ENCODE measurements around the gene EPHB3.
"Not testable (repeated sequence)": the region's sequence is repeated elsewhere in the genome, so short reads cannot be mapped to it uniquely, and the experiment has no call there.

Gene EPHB3

GRCh38 chr3:184601576-184602371 lies 40.2 kb downstream of the EPHB3 start:
- DNase-seq = no peak

GRCh38 chr3:184602372-184603150 lies 41.0 kb downstream of the EPHB3 start:
- no peak for DNase-seq

- no peak for DNase-seq
Measured at GRCh38 chr3:184603151-184604030, 41.8 kb downstream of the EPHB3 start.

- no peak for DNase-seq
Measured at GRCh38 chr3:184604039-184604601, 42.5 kb downstream of the EPHB3 start.

- no peak for DNase-seq
Measured at GRCh38 chr3:184604615-184605290, 43.2 kb downstream of the EPHB3 start.

GRCh38 chr3:184608209-184608608 lies 46.6 kb downstream of the EPHB3 start:
- DNase-seq = no peak

GRCh38 chr3:184609476-184610244 lies 48.1 kb downstream of the EPHB3 start:
- DNase-seq = no peak

GRCh38 chr3:184610245-184610871 lies 48.8 kb downstream of the EPHB3 start:
- DNase-seq = no peak

- DNase-seq = no peak
Measured at GRCh38 chr3:184611607-184612281, 50.2 kb downstream of the EPHB3 start.

GRCh38 chr3:184615396-184615795 lies 53.8 kb downstream of the EPHB3 start:
- no peak for DNase-seq

- no peak for DNase-seq
Measured at GRCh38 chr3:184616436-184616835, 54.9 kb downstream of the EPHB3 start.

GRCh38 chr3:184617306-184617705 lies 55.7 kb downstream of the EPHB3 start:
- DNase-seq = not testable (repeated sequence)

GRCh38 chr3:184618811-184619210 lies 57.2 kb downstream of the EPHB3 start:
- DNase-seq = no peak

GRCh38 chr3:184619369-184619768 lies 57.8 kb downstream of the EPHB3 start:
- no peak for DNase-seq

- DNase-seq = no peak
Measured at GRCh38 chr3:184619787-184620430, 58.3 kb downstream of the EPHB3 start.

- no peak for DNase-seq
Measured at GRCh38 chr3:184620475-184621119, 59.0 kb downstream of the EPHB3 start.

GRCh38 chr3:184622156-184622555 lies 60.6 kb downstream of the EPHB3 start:
- not testable (repeated sequence) for DNase-seq

GRCh38 chr3:184626923-184627322 lies 65.3 kb downstream of the EPHB3 start:
- no peak for DNase-seq

- DNase-seq = no peak
Measured at GRCh38 chr3:184629555-184630160, 68.1 kb downstream of the EPHB3 start.

Data from activated CD4-positive, CD25-positive, alpha-beta regulatory T cell (primary cell).